HepG2 (cell line): ENCODE data around the gene ARL15. TPM values are rescaled to one million over a fixed set of nuclear protein-coding genes. Genes with fewer than 3 reads are reported as not detected.
"Not testable (repeated sequence)": the region's sequence is repeated elsewhere in the genome, so short reads cannot be mapped to it uniquely, and the experiment has no call there.

ENCODE experiments used
- ATAC-seq: fragments of 200-7000 bp; cut with Tn5 transposase; 3 replicates; pipeline ENCODE4 v1.9.1; 2020; ENCODE audit warnings: mild to moderate bottlenecking, moderate library complexity
- BruUV-seq: library from RNA; stranded (reverse); fragments of 400-500 nt; replicated peaks from 2 replicates; lab custom pipeline; 2021; lab: Mats Ljungman, UMichigan
- CTCF ChIA-PET: fragments of 300-600 bp; formaldehyde crosslinking; extraction: SDS; loops from one replicate; lab custom pipeline; 2021; ENCODE audit warnings: low total read pairs, inconsistent platforms, low intra/inter-chr PET ratio; lab: Yijun Ruan, JAX
- POLR2A ChIA-PET: fragments of 350-600 bp; sonication (Branson Sonifier 250); formaldehyde crosslinking; loops from one replicate; lab custom pipeline; 2020; ENCODE audit warnings: antibody characterized with exemption, inconsistent platforms; lab: Yijun Ruan, JAX
- DNase-seq: peaks from one replicate; pipeline ENCODE4 v3.0.0-alpha.2; 2015; ENCODE audit warnings: low spot score
- FAIRE-seq: peaks from 3 replicates; lab custom pipeline; 2011; peaks lifted over from hg19 to GRCh38; lab: Jason Lieb, UNC
- H2AFZ ChIP-seq: one replicate; pipeline ENCODE4 v1.6.1; 2011; ENCODE audit warnings: low read length, inconsistent platforms
- H3K27ac ChIP-seq: fragments of 300-600 bp; 3 replicates; pipeline ENCODE4 v1.8.0; 2011; ENCODE audit warnings: mixed run types, mild to moderate bottlenecking, mixed read lengths, low read length, inconsistent platforms; ENCODE audit not compliant: insufficient read depth; ENCODE audit errors: extremely low read length
- H3K27me3 ChIP-seq, 2 experiments: fragments of 200-600 bp in 1 of 2; 2 replicates in 1 of 2; 3 replicates in 1 of 2; pipeline versions ENCODE4 v1.6.0 to v1.8.0; 2011; ENCODE audit warnings: low read length in 2 of 2, mild to moderate bottlenecking in 2 of 2, moderate library complexity in 2 of 2, inconsistent platforms in 1 of 2; ENCODE audit not compliant: insufficient read depth in 2 of 2, control insufficient read depth in 1 of 2
- H3K36me3 ChIP-seq, 2 experiments: fragments of 200-600 bp in 1 of 2; replicated peaks in 1 of 2; 2 replicates in 1 of 2; 3 replicates in 1 of 2; pipeline versions ENCODE4 v1.5.1 to v1.8.0; 2011; ENCODE audit warnings: low read length in 2 of 2, inconsistent platforms in 1 of 2; ENCODE audit not compliant: insufficient read depth in 2 of 2, control insufficient read depth in 1 of 2
- H3K4me1 ChIP-seq: 2 replicates; pipeline ENCODE4 v1.5.1; 2012; ENCODE audit warnings: low read length, inconsistent platforms; ENCODE audit not compliant: insufficient read depth
- H3K4me2 ChIP-seq: 2 replicates; pipeline ENCODE4 v1.6.0; 2011; ENCODE audit warnings: low read depth, low read length, inconsistent platforms
- H3K4me3 ChIP-seq, 3 experiments: fragments of 200-600 bp in 1 of 3; sonication (generic), shearing (Covaris generic) in 1 of 3; replicated peaks in 1 of 3; 2 replicates each; pipeline ENCODE4 v1.5.1; 2011 to 2016; ENCODE audit warnings: low read length in 3 of 3, inconsistent platforms in 2 of 3, low read depth in 2 of 3, mild to moderate bottlenecking in 2 of 3, control low read depth in 1 of 3, mixed read lengths in 1 of 3; ENCODE audit not compliant: insufficient read depth in 1 of 3
- H3K79me2 ChIP-seq: one replicate; pipeline ENCODE4 v1.6.1; 2011; ENCODE audit warnings: low read length, inconsistent platforms; ENCODE audit not compliant: insufficient read depth
- H3K9ac ChIP-seq: 2 replicates; pipeline ENCODE4 v1.6.0; 2011; ENCODE audit warnings: mild to moderate bottlenecking, low read depth, low read length, inconsistent platforms; ENCODE audit not compliant: insufficient read depth
- H3K9me3 ChIP-seq: 2 replicates; pipeline ENCODE4 v1.5.1; 2012; ENCODE audit warnings: mild to moderate bottlenecking, low read length
- H4K20me1 ChIP-seq: 2 replicates; pipeline ENCODE4 v1.6.0; 2011; ENCODE audit warnings: inconsistent platforms, mild to moderate bottlenecking, low read length, moderate library complexity; ENCODE audit not compliant: insufficient read depth
- MEIS1 ChIP-seq: sonication (generic); formaldehyde crosslinking; IDR thresholded peaks from 2 replicates; pipeline ENCODE4 v1.9.0; 2021; ENCODE audit warnings: mild to moderate bottlenecking, missing genetic modification reagents, moderate library complexity, borderline replicate concordance
- ZNF512B ChIP-seq: sonication (generic); formaldehyde crosslinking; IDR thresholded peaks from 2 replicates; pipeline ENCODE4 v1.5.1; 2020; ENCODE audit warnings: missing genetic modification reagents, mild to moderate bottlenecking, borderline replicate concordance
- WGBS: methylation state at CpG from one replicate; pipeline ENCODE4 v1.1.6; 2017; ENCODE audit warnings: low lambda C conversion rate; 5-methylcytosine and 5-hydroxymethylcytosine counted together
- in situ Hi-C: cut with HindIII; loops from 2 replicates; pipeline ENCODE4 v1.10.0; 2017; ENCODE audit warnings: low pct_unique_long_range_greater_than_20kb; ENCODE audit not compliant: extremely low pct_ligation_motif_present
- intact Hi-C: fragments of 100-400 bp; cut with micrococcal nuclease; formaldehyde crosslinking; loops from one replicate; pipeline ENCODE4 v1.10.0; 2022; ENCODE audit not compliant: unreplicated experiment
- polyA plus RNA-seq, 8 experiments: library from polyadenylated mRNA; depleted of rRNA in 3 of 8; stranded (reverse) in 7 of 8; unstranded in 1 of 8; fragments of >200 nt; fragmentation: Illumina TruSeq in 4 of 8; extraction: Trizol in 4 of 8; gene quantifications; 2 replicates each; pipeline versions ENCODE4 v1.2.1 to v1.2.3, GENCODE V29; 2011 to 2016; ENCODE audit warnings: low read depth in 4 of 8, missing spikeins in 1 of 8, mixed read lengths in 1 of 8; ENCODE audit not compliant: insufficient read depth in 1 of 8
- total RNA-seq, 5 experiments: library from RNA; depleted of rRNA; stranded (reverse); fragments of >200 nt; fragmentation: Illumina TruSeq; extraction: Trizol; gene quantifications; 2 replicates each; pipeline ENCODE4 v1.2.3, GENCODE V29; 2016; ENCODE audit warnings: low read depth in 1 of 5

The ARL15 gene
- total and polyA plus RNA-seq, 2 of the 13 experiments (the other 11 are each of a cell fraction or from before 2014, with no cell fraction given) = 2.5 to 7.7 TPM

- TF ChIP-seq MEIS1 (CRISPR knock-in tag) = no peak
- TF ChIP-seq ZNF512B = no peak
Observed at GRCh38 chr5:54357408-54358058, 47.2 kb upstream of the ARL15 start (continued).

DNA sequence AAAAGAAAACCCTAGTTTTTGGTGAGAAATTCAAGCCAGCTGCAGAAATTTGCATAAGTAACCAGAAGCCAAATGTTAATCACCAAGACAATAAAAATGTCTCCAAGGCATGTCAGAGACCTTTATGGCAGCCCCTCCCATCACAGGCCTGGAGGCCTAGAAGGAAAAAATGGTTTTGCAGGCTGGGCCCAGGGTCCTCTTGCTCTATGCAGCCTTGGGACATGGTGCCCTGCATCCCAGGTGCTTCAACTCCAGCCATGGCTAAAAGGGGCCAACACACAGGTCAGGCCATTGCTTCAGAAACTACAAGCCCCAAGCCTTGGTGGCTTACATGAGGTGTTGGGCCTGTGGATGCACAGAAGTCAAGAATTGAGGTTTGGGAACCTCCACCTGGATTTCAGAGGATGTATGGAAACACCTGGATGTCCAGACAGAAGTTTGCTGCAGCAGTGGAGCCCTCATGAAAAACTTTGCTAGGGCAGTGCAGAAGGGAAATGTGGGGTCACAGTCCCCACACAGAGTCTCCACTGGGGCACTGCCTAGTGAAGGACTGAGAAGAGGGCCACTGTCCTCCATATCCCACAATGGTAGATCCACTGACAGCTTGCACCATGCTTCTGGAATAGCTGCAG, 43.7 kb upstream of the ARL15 start:
- H3K79me2 ChIP-seq, H3K27me3 ChIP-seq, in situ Hi-C loops, H3K9ac ChIP-seq, ATAC-seq, H3K36me3 ChIP-seq, POLR2A ChIA-PET, CTCF ChIA-PET, intact Hi-C loops, H3K4me2 ChIP-seq, H3K4me1 ChIP-seq, H2AFZ ChIP-seq, BruUV-seq, H3K27ac ChIP-seq, DNase-seq, H4K20me1 ChIP-seq, H3K4me3 ChIP-seq, FAIRE-seq: not testable (repeated sequence)
- peaks cover 26% of the 10 kb centered on the region for H3K9me3 ChIP-seq

DNA sequence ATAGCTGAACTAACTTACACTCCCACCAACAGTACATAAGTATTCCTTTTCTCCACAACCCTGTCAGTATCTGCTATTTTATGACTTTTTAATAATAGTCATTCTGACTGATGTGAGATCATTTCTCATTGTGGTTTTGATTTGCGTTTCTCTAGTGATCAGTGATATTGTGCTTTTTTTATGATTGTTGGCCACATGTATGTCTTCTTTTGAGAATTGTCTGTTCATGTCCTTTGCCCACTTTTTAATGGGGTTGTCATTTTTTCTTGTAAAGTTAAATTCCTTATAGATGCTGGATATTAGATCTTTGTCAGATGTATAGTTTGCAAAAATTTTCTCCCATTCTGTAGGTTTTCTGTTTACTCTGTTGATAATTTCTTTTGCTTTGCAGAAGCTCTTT, 42.2 kb upstream of the ARL15 start:
- BruUV-seq, intact Hi-C loops: not testable (repeated sequence)

More for the DNA sequence above, 42.2 kb upstream of the ARL15 start:
- H3K4me3 ChIP-seq, DNase-seq, H3K4me2 ChIP-seq, H3K27ac ChIP-seq, H3K9ac ChIP-seq, POLR2A ChIA-PET, H3K79me2 ChIP-seq, FAIRE-seq, H3K27me3 ChIP-seq, H3K36me3 ChIP-seq, H4K20me1 ChIP-seq, CTCF ChIA-PET, in situ Hi-C loops, H2AFZ ChIP-seq, H3K4me1 ChIP-seq, ATAC-seq: not testable (repeated sequence)
- WGBS = 4% methylated on average over 1 of the region's 1 CpG
- peaks cover 28% of the 10 kb centered on the region for H3K9me3 ChIP-seq
